GM12878 (cell line): ENCODE data around the gene TOR1A.

Experiments
- IKZF2 ChIP-seq, 2 experiments: fragments of 450-650 bp; IDR thresholded peaks; 2 replicates each; pipeline ENCODE4 v1.6.1; 2017; ENCODE audit warnings: mild to moderate bottlenecking in 2 of 2, moderate library complexity in 2 of 2
- JUNB ChIP-seq: IDR thresholded peaks from 2 replicates; pipeline ENCODE4 v1.6.1; 2016; ENCODE audit warnings: antibody characterized with exemption, mild to moderate bottlenecking
- JUND ChIP-seq: IDR thresholded peaks from 2 replicates; pipeline ENCODE4 v1.6.1; 2012; ENCODE audit warnings: low read depth, mild to moderate bottlenecking, low read length, improper control_type of control experiment, moderate library complexity
- POLR2A ChIP-seq: IDR thresholded peaks from 2 replicates; pipeline ENCODE4 v1.6.1; 2011; ENCODE audit warnings: low read depth, mild to moderate bottlenecking, low read length
- SMAD1 ChIP-seq: fragments of 450-650 bp; IDR thresholded peaks from 2 replicates; pipeline ENCODE4 v1.6.1; 2018; ENCODE audit warnings: mild to moderate bottlenecking, low read depth; ENCODE audit not compliant: partially characterized antibody
- TARDBP ChIP-seq: IDR thresholded peaks from 2 replicates; pipeline ENCODE4 v1.6.1; 2016; ENCODE audit warnings: borderline replicate concordance
- TCF7 ChIP-seq: IDR thresholded peaks from 2 replicates; pipeline ENCODE4 v1.6.1; 2014; ENCODE audit warnings: antibody characterized with exemption, borderline replicate concordance
- ZSCAN29 ChIP-seq: fragments of 450-650 bp; IDR thresholded peaks from 2 replicates; pipeline ENCODE4 v1.6.1; 2017; ENCODE audit warnings: mild to moderate bottlenecking, moderate library complexity
- TF ChIP-seq, protein P1 (sequence below), 3 experiments: IDR thresholded peaks in 2 of 3; conservative IDR thresholded peaks in 1 of 3; 2 replicates each; pipeline ENCODE4 v1.5.1; 2011; ENCODE audit warnings: low read depth in 3 of 3, low read length in 3 of 3, mild to moderate bottlenecking in 3 of 3, control low read depth in 2 of 3, moderate library complexity in 2 of 3, inconsistent platforms in 1 of 3, mixed read lengths in 1 of 3; ENCODE audit not compliant: control insufficient read depth in 2 of 3, insufficient read depth in 1 of 3; ENCODE audit errors: extremely low read depth in 1 of 3
- TF ChIP-seq, protein P2 (sequence below): IDR thresholded peaks from 2 replicates; pipeline ENCODE4 v1.6.1; 2012; ENCODE audit warnings: mild to moderate bottlenecking, low read depth, low read length

DNA sequence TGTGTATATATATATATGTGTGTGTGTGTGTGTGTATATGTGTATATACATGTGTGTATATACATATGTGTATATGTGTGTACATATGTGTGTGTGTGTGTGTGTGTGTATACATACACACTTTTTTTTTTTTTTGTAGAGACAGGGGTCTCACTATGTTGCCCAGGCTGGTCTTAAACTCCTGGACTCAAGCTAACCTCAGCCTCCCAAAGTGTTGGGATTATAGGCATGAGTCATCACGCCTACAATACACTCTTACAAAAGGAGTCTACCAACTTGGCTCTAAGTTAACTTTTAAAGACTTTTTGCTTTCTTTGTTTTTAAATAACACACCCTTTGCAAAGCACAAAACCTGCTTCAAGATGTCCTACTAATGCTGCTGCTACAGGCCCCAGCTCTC is 9.0 kb upstream of the TOR1A start:
- TF ChIP-seq TARDBP (no peak), TCF7 (no peak), JUNB (no peak), POLR2A (no peak), JUND (no peak), SMAD1 (no peak), ZSCAN29 (no peak), IKZF2 (IDR thresholded peaks at IDR 0.05) (no peak)
- TF ChIP-seq, protein P1, sequence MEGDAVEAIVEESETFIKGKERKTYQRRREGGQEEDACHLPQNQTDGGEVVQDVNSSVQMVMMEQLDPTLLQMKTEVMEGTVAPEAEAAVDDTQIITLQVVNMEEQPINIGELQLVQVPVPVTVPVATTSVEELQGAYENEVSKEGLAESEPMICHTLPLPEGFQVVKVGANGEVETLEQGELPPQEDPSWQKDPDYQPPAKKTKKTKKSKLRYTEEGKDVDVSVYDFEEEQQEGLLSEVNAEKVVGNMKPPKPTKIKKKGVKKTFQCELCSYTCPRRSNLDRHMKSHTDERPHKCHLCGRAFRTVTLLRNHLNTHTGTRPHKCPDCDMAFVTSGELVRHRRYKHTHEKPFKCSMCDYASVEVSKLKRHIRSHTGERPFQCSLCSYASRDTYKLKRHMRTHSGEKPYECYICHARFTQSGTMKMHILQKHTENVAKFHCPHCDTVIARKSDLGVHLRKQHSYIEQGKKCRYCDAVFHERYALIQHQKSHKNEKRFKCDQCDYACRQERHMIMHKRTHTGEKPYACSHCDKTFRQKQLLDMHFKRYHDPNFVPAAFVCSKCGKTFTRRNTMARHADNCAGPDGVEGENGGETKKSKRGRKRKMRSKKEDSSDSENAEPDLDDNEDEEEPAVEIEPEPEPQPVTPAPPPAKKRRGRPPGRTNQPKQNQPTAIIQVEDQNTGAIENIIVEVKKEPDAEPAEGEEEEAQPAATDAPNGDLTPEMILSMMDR (IDR thresholded peaks at IDR 0.05 in 2 of 3, conservative IDR thresholded peaks at IDR 0.05 in 1 of 3; ENCODE audit: control insufficient read depth in 2 of 3, extremely low read depth in 1 of 3, insufficient read depth in 1 of 3, low read depth in 3 of 3, low read length in 3 of 3) = no peak
- TF ChIP-seq, protein P2, sequence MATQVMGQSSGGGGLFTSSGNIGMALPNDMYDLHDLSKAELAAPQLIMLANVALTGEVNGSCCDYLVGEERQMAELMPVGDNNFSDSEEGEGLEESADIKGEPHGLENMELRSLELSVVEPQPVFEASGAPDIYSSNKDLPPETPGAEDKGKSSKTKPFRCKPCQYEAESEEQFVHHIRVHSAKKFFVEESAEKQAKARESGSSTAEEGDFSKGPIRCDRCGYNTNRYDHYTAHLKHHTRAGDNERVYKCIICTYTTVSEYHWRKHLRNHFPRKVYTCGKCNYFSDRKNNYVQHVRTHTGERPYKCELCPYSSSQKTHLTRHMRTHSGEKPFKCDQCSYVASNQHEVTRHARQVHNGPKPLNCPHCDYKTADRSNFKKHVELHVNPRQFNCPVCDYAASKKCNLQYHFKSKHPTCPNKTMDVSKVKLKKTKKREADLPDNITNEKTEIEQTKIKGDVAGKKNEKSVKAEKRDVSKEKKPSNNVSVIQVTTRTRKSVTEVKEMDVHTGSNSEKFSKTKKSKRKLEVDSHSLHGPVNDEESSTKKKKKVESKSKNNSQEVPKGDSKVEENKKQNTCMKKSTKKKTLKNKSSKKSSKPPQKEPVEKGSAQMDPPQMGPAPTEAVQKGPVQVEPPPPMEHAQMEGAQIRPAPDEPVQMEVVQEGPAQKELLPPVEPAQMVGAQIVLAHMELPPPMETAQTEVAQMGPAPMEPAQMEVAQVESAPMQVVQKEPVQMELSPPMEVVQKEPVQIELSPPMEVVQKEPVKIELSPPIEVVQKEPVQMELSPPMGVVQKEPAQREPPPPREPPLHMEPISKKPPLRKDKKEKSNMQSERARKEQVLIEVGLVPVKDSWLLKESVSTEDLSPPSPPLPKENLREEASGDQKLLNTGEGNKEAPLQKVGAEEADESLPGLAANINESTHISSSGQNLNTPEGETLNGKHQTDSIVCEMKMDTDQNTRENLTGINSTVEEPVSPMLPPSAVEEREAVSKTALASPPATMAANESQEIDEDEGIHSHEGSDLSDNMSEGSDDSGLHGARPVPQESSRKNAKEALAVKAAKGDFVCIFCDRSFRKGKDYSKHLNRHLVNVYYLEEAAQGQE = no peak
